Mesenchymal stem cell (in vitro differentiated cells and primary cell): ENCODE results near the gene LRRC28.
A peak's percentile ranks its signal among the peaks of the same experiment; 100 is the strongest.

Experiments used
- DNase-seq: peaks from one replicate; pipeline ENCODE4 v3.0.0-alpha.2; 2013
- H2AFZ ChIP-seq: one replicate; pipeline ENCODE4 v1.6.1; 2013; ENCODE audit warnings: low read depth, mild to moderate bottlenecking, control low read depth, inconsistent platforms, low read length, moderate library complexity
- H2AK5ac ChIP-seq: 2 replicates; pipeline ENCODE4 v1.6.1; 2013; ENCODE audit warnings: low read length, moderate library complexity, mild to moderate bottlenecking, inconsistent platforms; ENCODE audit not compliant: severe bottlenecking
- H2BK120ac ChIP-seq: one replicate; pipeline ENCODE4 v1.6.1; 2013; ENCODE audit warnings: low read depth, mild to moderate bottlenecking, inconsistent platforms, low read length, moderate library complexity
- H2BK12ac ChIP-seq, 2 experiments: one replicate each; pipeline ENCODE4 v1.6.1; 2013; ENCODE audit warnings: inconsistent platforms in 2 of 2, low read length in 2 of 2, mild to moderate bottlenecking in 2 of 2, moderate library complexity in 2 of 2, control low read depth in 1 of 2
- H2BK15ac ChIP-seq: one replicate; pipeline ENCODE4 v1.6.1; 2013; ENCODE audit warnings: mild to moderate bottlenecking, low read depth, inconsistent platforms; ENCODE audit not compliant: poor library complexity, severe bottlenecking
- H2BK5ac ChIP-seq: 2 replicates; pipeline ENCODE4 v1.6.1; 2013; ENCODE audit warnings: low read depth, mild to moderate bottlenecking, low read length, control low read depth, inconsistent platforms; ENCODE audit not compliant: poor library complexity, severe bottlenecking
- H3K14ac ChIP-seq, 2 experiments: one replicate each; pipeline ENCODE4 v1.6.1; 2013; ENCODE audit warnings: inconsistent platforms in 2 of 2, low read length in 2 of 2, control low read depth in 1 of 2, mild to moderate bottlenecking in 1 of 2, moderate library complexity in 1 of 2
- H3K18ac ChIP-seq, 2 experiments: one replicate each; pipeline ENCODE4 v1.6.1; 2013; ENCODE audit warnings: inconsistent platforms in 2 of 2, low read length in 2 of 2, control low read depth in 1 of 2, low read depth in 1 of 2, mild to moderate bottlenecking in 1 of 2
- H3K23ac ChIP-seq, 2 experiments: one replicate each; pipeline ENCODE4 v1.6.1; 2013; ENCODE audit warnings: inconsistent platforms in 2 of 2, low read length in 2 of 2, mild to moderate bottlenecking in 2 of 2, moderate library complexity in 2 of 2, control low read depth in 1 of 2
- H3K27ac ChIP-seq: 2 replicates; pipeline ENCODE4 v1.5.1; 2013; ENCODE audit warnings: mild to moderate bottlenecking, moderate library complexity, low read length, control low read depth, inconsistent platforms; ENCODE audit not compliant: poor library complexity, severe bottlenecking
- H3K27me3 ChIP-seq, 2 experiments: 2 replicates each; pipeline versions ENCODE4 v1.6.1 to v1.7.0; 2013; ENCODE audit warnings: low read length in 2 of 2, mild to moderate bottlenecking in 2 of 2, moderate library complexity in 2 of 2, control low read depth in 1 of 2, inconsistent platforms in 1 of 2; ENCODE audit not compliant: control insufficient read depth in 1 of 2, insufficient read depth in 1 of 2
- H3K36me3 ChIP-seq, 2 experiments: 2 replicates each; pipeline versions ENCODE4 v1.6.1 to v1.7.0; 2013; ENCODE audit warnings: low read length in 2 of 2, control low read depth in 1 of 2, inconsistent platforms in 1 of 2, low read depth in 1 of 2, mild to moderate bottlenecking in 1 of 2; ENCODE audit not compliant: insufficient read depth in 2 of 2, control insufficient read depth in 1 of 2
- H3K4ac ChIP-seq, 2 experiments: one replicate each; pipeline ENCODE4 v1.6.1; 2013; ENCODE audit warnings: inconsistent platforms in 2 of 2, low read length in 2 of 2, mild to moderate bottlenecking in 2 of 2, moderate library complexity in 2 of 2, control low read depth in 1 of 2, low read depth in 1 of 2
- H3K4me1 ChIP-seq: 2 replicates; pipeline ENCODE4 v1.6.1; 2013; ENCODE audit warnings: low read depth, low read length, control low read depth; ENCODE audit not compliant: control insufficient read depth, insufficient read depth
- H3K4me2 ChIP-seq: 2 replicates; pipeline ENCODE4 v1.6.1; 2013; ENCODE audit warnings: low read length, mild to moderate bottlenecking, inconsistent platforms; ENCODE audit not compliant: poor library complexity, severe bottlenecking
- H3K4me3 ChIP-seq, 2 experiments: 2 replicates each; pipeline versions ENCODE4 v1.5.1 to v1.7.0; 2013; ENCODE audit warnings: low read length in 2 of 2, mild to moderate bottlenecking in 2 of 2, control low read depth in 1 of 2, low read depth in 1 of 2; ENCODE audit not compliant: insufficient read depth in 1 of 2
- H3K79me1 ChIP-seq: replicated peaks from 2 replicates; pipeline ENCODE4 v1.6.1; 2013; ENCODE audit warnings: mild to moderate bottlenecking, control low read depth, low read length, inconsistent platforms; ENCODE audit not compliant: poor library complexity, severe bottlenecking
- H3K9ac ChIP-seq: 2 replicates; pipeline ENCODE4 v1.7.0; 2013; ENCODE audit warnings: mild to moderate bottlenecking, low read length, moderate library complexity
- H3K9me3 ChIP-seq: 2 replicates; pipeline ENCODE4 v1.7.0; 2013; ENCODE audit warnings: mild to moderate bottlenecking, low read length; ENCODE audit not compliant: control insufficient read depth
- H4K8ac ChIP-seq: one replicate; pipeline ENCODE4 v1.6.1; 2013; ENCODE audit warnings: inconsistent platforms, mild to moderate bottlenecking, low read length, moderate library complexity
- H4K91ac ChIP-seq: one replicate; pipeline ENCODE4 v1.6.1; 2013; ENCODE audit warnings: mild to moderate bottlenecking, low read length, inconsistent platforms
- WGBS: methylation state at CpG from one replicate; pipeline ENCODE4 v1.1.7; 2013; ENCODE audit warnings: mixed read lengths; 5-methylcytosine and 5-hydroxymethylcytosine counted together

LRRC28 gene

GRCh38 chr15:99409560-99409959 lies 158.3 kb downstream of the LRRC28 start:
- WGBS, result 100% methylated on average over 6 of the region's 6 CpGs
- H3K79me1 ChIP-seq, result no peaks in the 10 kb centered on the region
- DNase-seq, result no peak
- H3K4ac ChIP-seq, result peak overlapping the region in 1 of 2 experiments; percentile 50
- H3K4me1 ChIP-seq, result peaks cover 11% of the 10 kb centered on the region
- no peak overlapping the region for H2AFZ ChIP-seq
- no peak overlapping the region for H2BK15ac ChIP-seq
- H3K9me3 ChIP-seq, result no peaks in the 10 kb centered on the region
- no peak overlapping the region for H3K23ac ChIP-seq
- H3K27me3 ChIP-seq, result no peaks in the 10 kb centered on the region
- H3K14ac ChIP-seq, result no peak overlapping the region
- H3K18ac ChIP-seq, result peak overlapping the region in 1 of 2 experiments; percentile 77
- no peak overlapping the region for H3K4me3 ChIP-seq
- no peaks in the 10 kb centered on the region for H3K36me3 ChIP-seq
- H2BK5ac ChIP-seq, result no peak overlapping the region
- H3K27ac ChIP-seq, result no peak overlapping the region
- peak overlapping the region in 1 of 2 experiments; percentile 55 for H2BK12ac ChIP-seq
- no peak overlapping the region for H4K91ac ChIP-seq
- H2BK120ac ChIP-seq, result no peak overlapping the region
- H4K8ac ChIP-seq, result no peak overlapping the region
- no peak overlapping the region for H3K4me2 ChIP-seq
- peak overlapping the region; percentile 16 for H3K9ac ChIP-seq
- H2AK5ac ChIP-seq, result no peak overlapping the region

- no peak overlapping the region for H4K91ac ChIP-seq
- no peak overlapping the region for H3K23ac ChIP-seq
- 93% methylated on average over 4 of the region's 4 CpGs for WGBS
- no peak overlapping the region for H3K18ac ChIP-seq
- H2BK12ac ChIP-seq, result no peak overlapping the region
- no peaks in the 10 kb centered on the region for H3K79me1 ChIP-seq
- no peaks in the 10 kb centered on the region for H3K27me3 ChIP-seq
- H2BK15ac ChIP-seq, result no peak overlapping the region
- peaks cover 11% of the 10 kb centered on the region for H3K4me1 ChIP-seq
- no peak overlapping the region for H2AK5ac ChIP-seq
- H3K4ac ChIP-seq, result no peak overlapping the region
- no peak overlapping the region for H2AFZ ChIP-seq
- no peaks in the 10 kb centered on the region for H3K9me3 ChIP-seq
- H2BK120ac ChIP-seq, result no peak overlapping the region
- H2BK5ac ChIP-seq, result no peak overlapping the region
- DNase-seq, result no peak
- H3K9ac ChIP-seq, result no peak overlapping the region
- H3K36me3 ChIP-seq, result no peaks in the 10 kb centered on the region
- H4K8ac ChIP-seq, result no peak overlapping the region
- H3K4me2 ChIP-seq, result no peak overlapping the region
- H3K14ac ChIP-seq, result peak overlapping the region in 1 of 2 experiments; percentile 3
- no peak overlapping the region for H3K27ac ChIP-seq
- H3K4me3 ChIP-seq, result peak overlapping the region in 1 of 2 experiments; percentile 38
Measured at GRCh38 chr15:99410477-99410876, 159.2 kb downstream of the LRRC28 start.

- no peak overlapping the region for H3K4ac ChIP-seq
- H3K14ac ChIP-seq, result no peak overlapping the region
- no peak overlapping the region for H3K9ac ChIP-seq
- no peaks in the 10 kb centered on the region for H3K27me3 ChIP-seq
- H3K36me3 ChIP-seq, result no peaks in the 10 kb centered on the region
- H4K91ac ChIP-seq, result no peak overlapping the region
- H3K4me1 ChIP-seq, result peaks cover 11% of the 10 kb centered on the region
- H3K4me2 ChIP-seq, result no peak overlapping the region
- no peak overlapping the region for H2BK12ac ChIP-seq
- H2AK5ac ChIP-seq, result no peak overlapping the region
- H4K8ac ChIP-seq, result no peak overlapping the region
- no peaks in the 10 kb centered on the region for H3K9me3 ChIP-seq
- no peak overlapping the region for H2BK15ac ChIP-seq
- no peak overlapping the region for H3K18ac ChIP-seq
- H2AFZ ChIP-seq, result no peak overlapping the region
- no peak overlapping the region for H3K23ac ChIP-seq
- no peak for DNase-seq
- no peak overlapping the region for H3K4me3 ChIP-seq
- H3K27ac ChIP-seq, result no peak overlapping the region
- H2BK5ac ChIP-seq, result no peak overlapping the region
- H2BK120ac ChIP-seq, result no peak overlapping the region
- H3K79me1 ChIP-seq, result no peaks in the 10 kb centered on the region
- 97% methylated on average over 5 of the region's 8 CpGs for WGBS
Measured at GRCh38 chr15:99411234-99411633, 160.0 kb downstream of the LRRC28 start.

GRCh38 chr15:99412082-99412481 lies 160.8 kb downstream of the LRRC28 start:
- H3K9me3 ChIP-seq, result no peaks in the 10 kb centered on the region
- no peak overlapping the region for H3K9ac ChIP-seq
- H3K4me2 ChIP-seq, result no peak overlapping the region
- 93% methylated on average over 4 of the region's 6 CpGs for WGBS
- no peak overlapping the region for H3K18ac ChIP-seq
- H4K91ac ChIP-seq, result no peak overlapping the region
- H3K79me1 ChIP-seq, result no peaks in the 10 kb centered on the region
- H3K36me3 ChIP-seq, result no peaks in the 10 kb centered on the region
- no peak overlapping the region for H2BK15ac ChIP-seq
- H3K27ac ChIP-seq, result no peak overlapping the region
- H3K27me3 ChIP-seq, result no peaks in the 10 kb centered on the region
- no peak overlapping the region for H3K4me3 ChIP-seq
- H2BK5ac ChIP-seq, result no peak overlapping the region
- H3K23ac ChIP-seq, result no peak overlapping the region
- H2AFZ ChIP-seq, result no peak overlapping the region
- H2AK5ac ChIP-seq, result no peak overlapping the region
- no peak overlapping the region for H3K4ac ChIP-seq
- no peak overlapping the region for H4K8ac ChIP-seq
- DNase-seq, result no peak
- H3K4me1 ChIP-seq, result peaks cover 11% of the 10 kb centered on the region
- H3K14ac ChIP-seq, result no peak overlapping the region
- H2BK120ac ChIP-seq, result no peak overlapping the region
- H2BK12ac ChIP-seq, result peak overlapping the region in 1 of 2 experiments; percentile 15
